Fibroblast of skin of left biceps (primary cell): ENCODE results near the gene ZFAND5.

ENCODE experiments used
- DNase-seq, 2 experiments: peaks; one replicate each; pipeline ENCODE4 v3.0.0-alpha.2; 2013; ENCODE audit warnings: low read depth in 2 of 2

The ZFAND5 gene

GRCh38 chr9:72324974-72325373 lies 40.0 kb downstream of the ZFAND5 start:
- no peak for DNase-seq

GRCh38 chr9:72322678-72323077 lies 42.3 kb downstream of the ZFAND5 start:
- DNase-seq, result no peak

GRCh38 chr9:72322259-72322658 lies 42.7 kb downstream of the ZFAND5 start:
- DNase-seq, result no peak

GRCh38 chr9:72315510-72316311 lies 49.3 kb downstream of the ZFAND5 start:
- DNase-seq, result no peak

- no peak for DNase-seq
Observed at GRCh38 chr9:72315089-72315509, 49.9 kb downstream of the ZFAND5 start.

GRCh38 chr9:72313507-72313906 lies 51.5 kb downstream of the ZFAND5 start:
- DNase-seq, result no peak

GRCh38 chr9:72312386-72312987 lies 52.5 kb downstream of the ZFAND5 start:
- DNase-seq, result no peak

GRCh38 chr9:72309364-72310133 lies 55.5 kb downstream of the ZFAND5 start:
- no peak for DNase-seq

- DNase-seq, result no peak
Observed at GRCh38 chr9:72306761-72307160, 58.2 kb downstream of the ZFAND5 start.

GRCh38 chr9:72305707-72306106 lies 59.3 kb downstream of the ZFAND5 start:
- DNase-seq, result no peak

GRCh38 chr9:72305102-72305546 lies 59.9 kb downstream of the ZFAND5 start:
- no peak for DNase-seq

GRCh38 chr9:72304538-72304937 lies 60.5 kb downstream of the ZFAND5 start:
- DNase-seq, result no peak
